ENCODE results near the gene ZXDC.

Gene ZXDC

DNA sequence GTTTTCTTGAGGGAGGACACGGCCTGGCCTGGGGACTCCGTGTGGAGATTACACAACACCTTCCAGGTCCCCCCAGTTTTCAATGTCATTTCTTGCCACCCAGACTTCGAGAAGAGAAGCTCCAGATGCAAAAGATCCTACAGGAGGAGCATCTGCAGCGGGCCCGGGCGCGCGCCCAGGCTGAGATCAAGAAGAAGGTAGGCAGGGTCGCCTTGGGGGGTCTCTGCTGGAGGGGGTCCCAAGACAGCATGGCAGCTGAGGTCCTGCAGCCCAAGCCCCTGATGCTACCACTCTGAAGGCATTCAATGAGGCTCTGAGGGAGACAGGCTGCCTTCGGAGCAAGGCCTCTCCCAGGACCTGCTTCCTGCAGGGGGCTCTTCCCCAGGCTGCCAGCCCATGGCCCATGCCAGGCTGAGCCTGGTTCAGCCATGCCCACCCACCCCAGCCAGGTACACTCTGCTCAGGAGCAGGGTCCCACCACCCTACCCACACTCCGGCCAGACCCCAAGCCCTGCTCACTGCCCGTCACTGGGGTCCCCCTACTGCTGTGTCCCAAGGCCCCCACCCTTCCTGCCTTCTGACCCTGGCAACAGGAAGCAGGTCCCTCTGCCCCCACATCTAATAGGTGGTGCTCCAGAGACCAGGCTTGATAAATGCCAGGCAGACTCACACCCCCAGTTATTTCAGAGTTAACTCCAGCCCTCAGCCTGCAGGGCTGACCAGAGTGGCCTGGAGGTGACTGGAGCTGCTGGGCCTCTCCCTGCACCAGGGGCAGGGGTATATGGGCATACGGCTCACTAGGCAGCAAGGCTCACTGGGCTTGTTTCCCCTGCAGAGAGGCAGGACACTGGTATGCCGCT, 40.0 kb downstream of the ZXDC start:
- DNase-seq (ENCODE audit: low read depth), result no peak

DNA sequence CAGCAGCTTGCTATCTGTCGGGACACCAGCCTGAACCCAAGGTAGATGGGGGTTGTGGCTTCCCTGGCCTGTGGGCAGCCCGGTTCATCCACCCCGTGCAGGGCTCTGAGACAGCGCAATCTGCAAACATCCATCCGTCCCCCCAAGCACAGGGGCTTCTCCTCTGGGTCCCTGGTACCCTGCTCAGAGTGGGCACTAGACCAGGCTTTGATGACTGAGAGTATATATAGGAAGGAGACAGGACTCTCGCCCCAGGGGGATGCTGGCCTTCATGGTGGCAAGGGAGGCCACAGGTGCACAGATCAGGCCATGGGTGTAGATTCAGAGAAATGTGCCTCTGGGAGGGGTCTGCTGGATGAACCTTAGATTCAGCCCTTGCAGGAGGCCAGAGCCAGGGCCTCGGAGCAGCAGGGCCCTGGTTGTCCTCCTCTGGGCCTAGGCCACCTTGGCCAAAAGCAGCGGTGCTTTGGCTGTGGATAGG, 40.7 kb downstream of the ZXDC start:
- no peak for DNase-seq (ENCODE audit: low read depth)

- DNase-seq (ENCODE audit: low read depth), result no peak
Measured at GRCh38 chr3:126434264-126434590, 41.5 kb downstream of the ZXDC start.

- no peak for DNase-seq (ENCODE audit: low read depth)
Measured at GRCh38 chr3:126433496-126434263, 42.0 kb downstream of the ZXDC start.

DNA sequence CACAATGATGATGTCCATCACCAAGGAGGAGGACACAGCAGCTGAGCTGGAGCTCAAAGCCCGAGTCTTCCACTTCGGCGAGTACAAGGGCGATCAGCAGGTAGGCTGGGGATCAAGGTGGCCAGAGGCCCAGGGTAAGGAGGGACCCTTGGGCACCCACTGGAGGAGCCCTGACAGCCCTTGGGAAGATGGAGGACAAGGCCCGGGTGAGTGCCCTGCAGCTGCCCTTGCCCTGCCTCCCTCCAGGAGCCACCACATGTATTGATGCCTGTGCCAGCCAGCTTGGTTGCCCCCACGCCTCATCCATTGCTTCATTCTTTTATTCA, 42.6 kb downstream of the ZXDC start:
- no peak for DNase-seq (ENCODE audit: low read depth)

DNA sequence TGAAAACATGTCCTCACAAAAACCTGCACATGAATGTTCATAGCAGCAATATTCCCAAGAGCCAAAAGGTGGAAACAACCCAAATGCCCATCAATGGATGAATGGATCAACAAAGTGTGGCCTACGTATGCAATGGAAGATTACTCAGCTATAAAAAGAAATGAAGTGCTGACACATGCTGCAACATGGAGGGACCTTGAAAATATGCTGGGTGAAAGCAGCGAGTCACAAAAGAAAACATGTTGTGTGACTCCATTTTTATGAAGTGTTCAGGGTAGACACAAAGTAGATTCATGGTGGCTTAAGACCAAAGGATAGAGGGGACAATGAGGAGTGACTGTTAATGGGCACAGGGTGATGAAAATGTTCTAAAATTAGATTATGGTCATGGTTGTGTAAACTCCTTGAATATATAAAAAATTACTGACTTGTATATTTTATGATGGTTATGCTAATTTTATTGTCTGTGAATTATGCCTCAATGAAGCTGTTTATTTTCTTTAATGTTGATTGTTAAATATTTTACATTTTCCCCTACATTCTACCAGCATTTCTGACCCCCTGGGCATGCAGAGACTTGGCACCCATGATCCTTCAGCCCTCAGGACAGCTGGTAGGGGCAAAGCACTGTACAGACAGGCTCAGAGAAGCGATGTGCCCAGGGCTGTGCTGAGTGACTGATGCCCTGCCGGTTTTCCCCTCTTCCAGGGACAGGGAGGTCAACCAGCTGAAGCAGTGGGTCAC, 43.2 kb downstream of the ZXDC start:
- no peak for DNase-seq (ENCODE audit: low read depth)

DNA sequence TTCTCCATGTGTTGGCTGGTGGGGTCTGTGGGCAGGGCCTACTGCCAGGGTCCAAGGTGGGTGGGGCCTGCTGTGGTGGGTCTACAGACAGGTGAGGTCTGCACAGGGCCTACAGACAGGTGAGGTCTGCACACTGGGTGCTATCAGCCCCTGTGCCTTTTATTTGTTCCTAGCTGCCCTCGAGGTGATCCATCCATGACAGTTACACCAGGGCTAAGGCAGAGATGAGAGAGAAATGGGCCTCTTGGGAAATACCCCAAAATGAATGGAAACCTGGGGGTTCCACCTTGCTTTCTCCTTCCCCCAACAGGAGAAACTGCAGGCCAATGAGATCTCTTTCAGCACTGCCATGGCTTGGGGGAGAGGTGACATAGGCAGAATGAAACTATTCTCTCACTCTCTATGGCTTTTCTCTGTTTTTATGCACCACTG, 44.6 kb downstream of the ZXDC start:
- DNase-seq (ENCODE audit: low read depth), result no peak

- no peak for DNase-seq (ENCODE audit: low read depth)
Measured at GRCh38 chr3:126424751-126425150, 50.9 kb downstream of the ZXDC start.

DNA sequence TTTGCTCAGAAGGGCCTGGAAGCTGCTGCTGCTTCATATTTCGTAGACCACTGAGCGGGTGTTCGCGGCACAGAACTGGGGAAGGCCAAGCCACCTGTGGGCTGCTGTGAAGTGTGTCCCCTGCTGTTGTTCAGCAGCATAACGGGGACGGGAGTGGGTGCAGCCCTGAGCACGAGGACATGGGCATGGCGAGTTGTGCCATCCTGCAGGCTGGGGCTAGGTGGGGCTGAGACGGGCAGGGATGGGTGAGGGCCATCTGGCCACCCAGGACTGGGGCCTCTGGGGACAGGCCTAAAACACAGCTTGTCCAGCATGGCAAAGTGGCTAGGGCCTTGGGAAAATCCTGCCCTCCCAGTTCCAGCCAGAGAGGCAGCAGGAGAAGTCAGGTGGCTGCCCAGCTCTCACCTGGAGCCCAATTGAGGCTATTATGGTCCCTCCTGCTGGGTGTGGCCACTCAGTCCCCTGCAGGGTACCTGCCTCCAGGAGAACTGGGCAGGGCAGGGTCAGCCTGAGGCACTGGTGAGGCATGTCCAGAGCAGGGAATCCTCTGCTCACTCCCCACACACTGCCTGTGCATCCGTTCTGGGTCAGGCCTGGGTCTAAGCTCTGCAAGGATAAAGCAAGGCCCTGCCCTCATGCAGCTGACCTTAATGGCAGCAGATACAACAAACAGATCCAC, 51.5 kb downstream of the ZXDC start:
- no peak for DNase-seq (ENCODE audit: low read depth)

DNA sequence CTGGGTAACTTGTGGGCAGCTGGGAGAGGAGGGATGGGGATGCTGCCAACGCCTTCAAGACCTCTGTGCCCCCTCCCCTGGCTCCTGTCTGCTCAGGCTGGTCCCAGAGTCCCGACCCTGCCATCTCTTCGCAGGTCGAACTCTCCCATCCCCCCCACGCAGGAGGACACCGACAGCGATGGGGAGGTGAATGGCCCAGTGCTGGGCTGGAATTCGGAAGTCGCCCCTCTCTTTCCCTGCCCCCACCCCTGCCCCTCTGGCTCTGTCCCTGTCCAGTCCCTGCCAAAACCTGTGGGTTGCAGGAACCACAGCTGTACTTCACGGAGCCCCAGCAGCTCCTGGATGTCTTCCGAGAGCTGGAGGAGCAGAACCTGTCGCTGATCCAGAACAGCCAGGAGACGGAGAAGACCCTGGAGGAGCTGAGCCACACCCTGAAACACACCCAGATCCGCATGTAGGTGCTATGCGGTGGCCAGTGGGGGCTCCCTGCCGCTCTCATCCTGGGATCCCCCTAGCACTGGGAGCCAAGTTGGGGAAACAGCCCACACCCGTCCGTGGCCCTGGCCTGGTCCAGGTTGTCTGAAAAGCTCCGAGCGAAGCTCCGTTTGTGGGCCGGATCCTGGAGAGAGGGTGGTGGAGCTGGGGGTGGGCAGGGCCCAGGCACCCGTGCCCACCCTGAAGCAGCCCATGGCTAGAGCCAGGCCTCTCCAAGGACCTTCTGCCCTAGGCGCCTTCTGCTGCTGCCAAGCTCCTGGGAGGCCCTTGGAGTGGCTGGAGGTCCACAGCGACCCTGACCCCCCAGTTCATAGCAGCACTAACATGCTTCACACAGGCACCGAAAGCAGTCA, 52.3 kb downstream of the ZXDC start:
- DNase-seq (ENCODE audit: low read depth), result no peak

- DNase-seq (ENCODE audit: low read depth), result no peak
Measured at GRCh38 chr3:126422571-126423091, 53.1 kb downstream of the ZXDC start.

- DNase-seq (ENCODE audit: low read depth), result no peak
Measured at GRCh38 chr3:126422121-126422520, 53.6 kb downstream of the ZXDC start.

GRCh38 chr3:126421573-126422119, 54.0 kb downstream of the ZXDC start:
- DNase-seq (ENCODE audit: low read depth), result no peak

GRCh38 chr3:126419886-126420786, 55.6 kb downstream of the ZXDC start:
- no peak for DNase-seq (ENCODE audit: low read depth)

DNA sequence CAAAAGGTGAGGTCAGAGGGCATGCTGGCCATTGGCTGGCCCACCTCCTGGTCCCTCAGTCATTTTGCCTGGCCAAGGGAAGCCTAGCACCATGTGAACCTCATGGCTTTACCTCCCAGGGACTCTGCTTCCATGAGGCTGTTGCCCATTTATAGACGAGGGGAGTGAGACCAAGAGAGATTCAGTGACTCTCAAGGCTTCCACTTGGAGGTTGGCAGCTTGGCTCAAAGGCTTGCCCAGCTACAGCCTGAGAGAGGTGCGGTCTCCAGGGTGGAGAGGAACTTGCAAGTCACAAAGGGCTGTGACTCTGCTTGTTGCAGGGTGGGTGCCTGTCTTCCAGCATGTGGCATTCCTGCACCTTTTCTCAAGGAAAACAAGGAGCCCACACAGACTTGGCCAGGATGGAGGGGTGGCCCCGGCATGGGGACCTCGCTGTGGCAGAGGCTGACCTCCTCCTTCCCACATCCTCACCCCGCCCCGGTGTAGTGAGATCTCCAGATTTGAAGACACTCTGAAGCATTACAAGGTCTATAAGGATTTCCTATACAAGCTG, 56.5 kb downstream of the ZXDC start:
- DNase-seq (ENCODE audit: low read depth), result no peak

GRCh38 chr3:126418661-126419131, 57.0 kb downstream of the ZXDC start:
- no peak for DNase-seq (ENCODE audit: low read depth)

GRCh38 chr3:126417981-126418530, 57.6 kb downstream of the ZXDC start:
- no peak for DNase-seq (ENCODE audit: low read depth)

DNA sequence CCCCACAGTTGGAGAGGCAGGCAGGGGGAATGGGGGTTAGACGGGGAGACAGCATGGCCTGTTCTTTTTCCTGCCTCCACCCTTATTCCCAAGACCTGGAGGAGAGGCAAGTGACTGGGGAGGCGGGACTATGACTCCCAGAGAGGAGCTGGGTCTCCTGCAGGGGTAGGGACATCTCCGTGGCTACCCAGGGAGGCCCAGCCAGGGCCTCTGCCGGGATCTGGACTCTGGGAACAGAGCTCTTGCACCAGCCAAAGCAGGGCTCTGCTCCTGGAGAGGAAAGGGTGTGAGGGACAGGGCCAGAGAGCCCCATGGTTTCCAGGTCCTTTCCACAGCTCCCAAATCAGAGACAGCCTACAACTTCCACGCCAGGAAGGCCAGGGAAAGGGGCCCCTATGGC, 58.2 kb downstream of the ZXDC start:
- DNase-seq (ENCODE audit: low read depth), result no peak

DNA sequence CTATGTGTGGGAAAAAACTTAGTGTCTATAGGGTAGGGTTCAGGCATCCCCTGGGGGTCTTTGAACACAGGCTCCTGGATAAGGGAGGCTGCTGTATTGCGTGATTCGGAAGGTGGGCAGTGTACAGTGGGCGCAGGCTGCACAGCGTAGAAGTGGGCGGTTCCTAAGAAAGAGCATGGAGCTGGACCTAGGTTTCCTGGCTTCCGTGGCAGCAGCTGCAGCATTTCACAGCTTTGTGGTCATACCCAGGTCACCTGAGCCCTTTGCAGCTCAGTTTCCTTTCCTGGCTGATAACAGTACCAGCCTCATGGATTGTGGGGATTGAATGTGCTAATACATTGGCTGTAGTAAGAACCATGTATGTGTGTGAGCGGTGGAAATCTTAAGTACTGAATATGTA, 58.7 kb downstream of the ZXDC start:
- DNase-seq (ENCODE audit: low read depth), result no peak
